K562 (cell line): Measurements from ENCODE around the gene PDE9A. TPM values are rescaled to one million over a fixed set of nuclear protein-coding genes. Genes with fewer than 3 reads are reported as not detected.

Experiments
- ATAC-seq: fragments of 200-7000 bp; cut with Tn5 transposase; 3 replicates; pipeline ENCODE4 v1.9.1; 2020; ENCODE audit warnings: moderate library complexity
- BruUV-seq: library from RNA; stranded (reverse); fragments of 400-500 nt; replicated peaks from 2 replicates; lab custom pipeline; 2021; lab: Mats Ljungman, UMichigan
- CTCF ChIA-PET: fragments of 300-600 bp; formaldehyde crosslinking; extraction: SDS; loops from one replicate; lab custom pipeline; 2021; ENCODE audit warnings: low intra/inter-chr PET ratio; lab: Yijun Ruan, JAX
- POLR2A ChIA-PET: fragments of 300-600, 350-650 bp; sonication (Branson Sonifier 250); formaldehyde crosslinking; extraction: SDS; loops from one replicate; lab custom pipeline; 2021; ENCODE audit warnings: antibody characterized with exemption, inconsistent platforms; lab: Yijun Ruan, JAX
- DNase-seq, 4 experiments: peaks; one replicate each; pipeline versions ENCODE4 v3.0.0 to v3.0.0-alpha.2; 2011 to 2018; ENCODE audit warnings: low spot score in 3 of 4, mixed read lengths in 3 of 4; ENCODE audit errors: extremely low read depth in 1 of 4
- FAIRE-seq: peaks from 2 replicates; lab custom pipeline; 2011; peaks lifted over from hg19 to GRCh38; lab: Jason Lieb, UNC
- H2AFZ ChIP-seq: 2 replicates; pipeline ENCODE4 v1.6.0; 2011; ENCODE audit warnings: low read depth, low read length, control low read depth, inconsistent platforms
- H3K27ac ChIP-seq: fragments of 200-600 bp; 3 replicates; pipeline ENCODE4 v1.8.0; 2011; ENCODE audit warnings: low read depth, mild to moderate bottlenecking, control low read depth, inconsistent platforms, low read length, moderate library complexity, mixed read lengths; ENCODE audit errors: extremely low read depth
- H3K27me3 ChIP-seq, 2 experiments: fragments of 300-600 bp in 1 of 2; 2 replicates in 1 of 2; 3 replicates in 1 of 2; pipeline versions ENCODE4 v1.6.0 to v1.8.0; 2011; ENCODE audit warnings: inconsistent platforms in 2 of 2, low read length in 2 of 2, mild to moderate bottlenecking in 1 of 2, mixed read lengths in 1 of 2, moderate library complexity in 1 of 2; ENCODE audit not compliant: control insufficient read depth in 2 of 2, insufficient read depth in 2 of 2
- H3K36me3 ChIP-seq: fragments of 300-600 bp; 3 replicates; pipeline ENCODE4 v1.8.0; 2011; ENCODE audit warnings: mild to moderate bottlenecking, low read length, inconsistent platforms; ENCODE audit not compliant: control insufficient read depth, insufficient read depth
- H3K4me1 ChIP-seq, 2 experiments: fragments of 200-600 bp in 1 of 2; replicated peaks in 1 of 2; 2 replicates in 1 of 2; 3 replicates in 1 of 2; pipeline versions ENCODE4 v1.5.1 to v1.8.0; 2011; ENCODE audit warnings: inconsistent platforms in 2 of 2, low read length in 2 of 2, mild to moderate bottlenecking in 1 of 2, mixed read lengths in 1 of 2, moderate library complexity in 1 of 2; ENCODE audit not compliant: control insufficient read depth in 2 of 2, insufficient read depth in 2 of 2
- H3K4me2 ChIP-seq: 2 replicates; pipeline ENCODE4 v1.6.1; 2011; ENCODE audit warnings: low read length, control low read depth, inconsistent platforms, mixed read lengths; ENCODE audit not compliant: insufficient read depth
- H3K4me3 ChIP-seq: fragments of 200-600 bp; sonication (generic), shearing (Covaris generic); 2 replicates; pipeline ENCODE4 v1.5.1; 2016; ENCODE audit warnings: control low read depth, inconsistent platforms
- H3K79me2 ChIP-seq: fragments of 200-600 bp; 3 replicates; pipeline ENCODE4 v1.8.0; 2011; ENCODE audit warnings: low read length, inconsistent platforms; ENCODE audit not compliant: control insufficient read depth, insufficient read depth
- H3K9ac ChIP-seq, 2 experiments: 2 replicates each; pipeline versions ENCODE4 v1.6.0 to v1.6.1; 2011; ENCODE audit warnings: low read depth in 2 of 2, low read length in 2 of 2, control low read depth in 1 of 2, inconsistent platforms in 1 of 2, mild to moderate bottlenecking in 1 of 2, mixed read lengths in 1 of 2; ENCODE audit not compliant: insufficient read depth in 1 of 2
- H3K9me1 ChIP-seq: one replicate; pipeline ENCODE4 v1.6.0; 2011; ENCODE audit warnings: inconsistent platforms, mild to moderate bottlenecking, low read length, moderate library complexity; ENCODE audit not compliant: control insufficient read depth, insufficient read depth
- H3K9me3 ChIP-seq: replicated peaks from 2 replicates; pipeline ENCODE4 v1.5.1; 2011; ENCODE audit warnings: low read depth, low read length, inconsistent platforms; ENCODE audit not compliant: control insufficient read depth, insufficient read depth
- H4K20me1 ChIP-seq: replicated peaks from 2 replicates; pipeline ENCODE4 v1.6.1; 2011; ENCODE audit warnings: low read length, inconsistent platforms, mixed read lengths; ENCODE audit not compliant: control insufficient read depth, insufficient read depth
- CLOCK ChIP-seq: fragments of 250-450 bp; sonication (Bioruptor Pico); IDR thresholded peaks from 2 replicates; pipeline ENCODE4 v1.4.0; 2020; ENCODE audit warnings: mild to moderate bottlenecking, moderate library complexity, borderline replicate concordance
- GABPA ChIP-seq: fragments of 200-800 bp; sonication (Bioruptor generic); conservative IDR thresholded peaks from 2 replicates; pipeline ENCODE4 v1.6.1; 2016; ENCODE audit warnings: low read depth, missing genetic modification characterization, missing compliant biosample characterization
- HNRNPLL ChIP-seq: fragments of 200-400 bp; formaldehyde crosslinking; IDR thresholded peaks from 2 replicates; pipeline ENCODE4 v1.6.1; 2017; ENCODE audit warnings: low read length, low read depth, mild to moderate bottlenecking; ENCODE audit not compliant: poor library complexity, severe bottlenecking
- IFI16 ChIP-seq: fragments of 250-450 bp; sonication (Bioruptor Pico); IDR thresholded peaks from 2 replicates; pipeline ENCODE4 v2.1.2; 2022; ENCODE audit warnings: mild to moderate bottlenecking, inconsistent platforms
- KLF6 ChIP-seq: fragments of 250-450 bp; sonication (Bioruptor Pico); IDR thresholded peaks from 2 replicates; pipeline ENCODE4 v1.4.0; 2020; ENCODE audit warnings: mild to moderate bottlenecking, moderate library complexity, borderline replicate concordance
- MCM7 ChIP-seq, 2 experiments: fragments of 450-650 bp; IDR thresholded peaks; 2 replicates each; pipeline ENCODE4 v1.6.1; 2016 to 2018
- NFIC ChIP-seq: fragments of 450-650 bp; IDR thresholded peaks from 2 replicates; pipeline ENCODE4 v1.6.1; 2017; ENCODE audit warnings: mild to moderate bottlenecking, inconsistent platforms
- NFRKB ChIP-seq: fragments of 450-650 bp; IDR thresholded peaks from 2 replicates; pipeline ENCODE4 v1.6.1; 2016; ENCODE audit warnings: low read depth
- NONO ChIP-seq, 2 experiments: fragments of 200-400 bp in 1 of 2; fragments of 450-650 bp in 1 of 2; formaldehyde crosslinking in 1 of 2; IDR thresholded peaks; 2 replicates each; pipeline ENCODE4 v1.6.1; 2017; ENCODE audit warnings: low read depth in 2 of 2, mild to moderate bottlenecking in 2 of 2, moderate library complexity in 2 of 2, low read length in 1 of 2
- POU5F1 ChIP-seq: fragments of 150-350 bp; IDR thresholded peaks from 2 replicates; pipeline ENCODE4 v1.6.1; 2014; ENCODE audit warnings: borderline replicate concordance, low read length, low read depth, mild to moderate bottlenecking; ENCODE audit not compliant: partially characterized antibody
- ZEB2 ChIP-seq: fragments of 450-650 bp; IDR thresholded peaks from 2 replicates; pipeline ENCODE4 v1.6.1; 2016
- ZNF239 ChIP-seq: fragments of 250-450 bp; sonication (Bioruptor Pico); IDR thresholded peaks from 2 replicates; pipeline ENCODE4 v1.4.0; 2020; ENCODE audit warnings: mild to moderate bottlenecking
- ZNF354B ChIP-seq: fragments of 250-450 bp; sonication (Bioruptor Pico); IDR thresholded peaks from 2 replicates; pipeline ENCODE4 v1.4.0; 2020
- ZNF407 ChIP-seq: fragments of 450-650 bp; IDR thresholded peaks from 2 replicates; pipeline ENCODE4 v1.6.1; 2016; ENCODE audit warnings: low read depth
- WGBS: fragments of 100-300 bp; shearing (Covaris generic); methylation state at CpG from one replicate; pipeline ENCODE4 v1.1.6; 2016; ENCODE audit warnings: low coverage, mixed read lengths; ENCODE audit not compliant: insufficient coverage; ENCODE audit errors: missing lambda C conversion rate; 5-methylcytosine and 5-hydroxymethylcytosine counted together
- in situ Hi-C: fragments of 300-500 bp; cut with MboI; formaldehyde crosslinking; loops from 4 replicates; pipeline ENCODE4 v1.15.0; 2018; ENCODE audit warnings: inconsistent platforms, mixed read lengths
- intact Hi-C: fragments of 100-400 bp; cut with micrococcal nuclease; formaldehyde crosslinking; loops from 2 replicates; pipeline ENCODE4 v1.14.2; 2022
- polyA plus RNA-seq, 8 experiments: library from polyadenylated mRNA; depleted of rRNA in 4 of 8; stranded (reverse) in 5 of 8; unstranded in 3 of 8; fragments of >200 nt; fragmentation: Nextera tagmentation in 2 of 8; fragmentation: Illumina TruSeq in 1 of 8; extraction: Ambion mirVana in 2 of 8; extraction: Trizol in 1 of 8; gene quantifications; 2 replicates each; pipeline versions ENCODE4 v1.2.1 to v1.2.3, GENCODE V29; 2011 to 2014; ENCODE audit warnings: inconsistent platforms in 1 of 8, missing spikeins in 1 of 8
- total RNA-seq, 7 experiments: library from RNA; depleted of rRNA in 6 of 7; stranded (reverse); fragments of >200 nt in 6 of 7; fragmentation: Illumina TruSeq in 2 of 7; extraction: Trizol in 2 of 7; gene quantifications; 2 replicates each; pipeline versions ENCODE4 v1.2.1 to v1.2.3, GENCODE V29; 2011 to 2021; ENCODE audit warnings: low replicate concordance in 1 of 7

The PDE9A gene
- total and polyA plus RNA-seq, 9 of the 15 experiments (the other 6 are each of a cell fraction or from before 2014, with no cell fraction given): 0.07 to 0.27 TPM; not detected in 7

- Histone ChIP-seq H3K36me3 (no peaks in the 10 kb centered on the region), H3K4me3 (no peak overlapping the region), H3K9me1 (peaks cover 3% of the 10 kb centered on the region), H4K20me1 (peaks cover 7% of the 10 kb centered on the region; the same call in 1 of the 2 replicates), H3K4me1 (peaks cover 0 to 13% of the 10 kb centered on the region in 2 experiments; a peak in 1 of 5 replicates), H3K9me3 (no peaks in the 10 kb centered on the region), H3K9ac (no peak overlapping the region), H3K27me3 (peaks cover 61 to 78% of the 10 kb centered on the region in 2 experiments), H2AFZ (no peak overlapping the region), H3K27ac (no peak overlapping the region), H3K4me2 (no peak overlapping the region), H3K79me2 (no peaks in the 10 kb centered on the region)
- DNase-seq (no peak), ATAC-seq (no peak), FAIRE-seq (no peak)
- WGBS: 4% methylated on average over 12 of the region's 12 CpGs
- no TSS peak for BruUV-seq
- CTCF ChIA-PET: no interaction called here
- POLR2A ChIA-PET: no interaction called here
- intact Hi-C loops (loop anchor here (10.0 kb wide), 1 partner anchor 70 kb away; no protein-coding TSS in a partner anchor), in situ Hi-C loops (no loop called here)
- no peak for TF ChIP-seq IFI16
- TF ChIP-seq MCM7 (IDR thresholded peaks at IDR 0.05): no peak
- no peak for TF ChIP-seq ZNF239 (CRISPR knock-in tag)
- TF ChIP-seq HNRNPLL: no peak
- no peak for TF ChIP-seq NONO (IDR thresholded peaks at IDR 0.05; ENCODE audit: low read depth in 2 of 2, low read length in 1 of 2)
- no peak for TF ChIP-seq ZNF407
- TF ChIP-seq CLOCK (CRISPR knock-in tag): no peak
- TF ChIP-seq POU5F1: no peak
- TF ChIP-seq GABPA (tag): no peak
- no peak for TF ChIP-seq NFRKB
- no peak for TF ChIP-seq ZNF354B (CRISPR knock-in tag)
- no peak for TF ChIP-seq ZEB2
- TF ChIP-seq NFIC: no peak
- TF ChIP-seq KLF6 (CRISPR knock-in tag): no peak
Measured at GRCh38 chr21:42775123-42775522, 121.7 kb downstream of the PDE9A start.
